NT2/D1 (cell line): ENCODE measurements around the gene C3orf49.

ENCODE experiments used
- SUZ12 ChIP-seq: IDR thresholded peaks from 2 replicates; pipeline ENCODE4 v1.6.1; 2011; ENCODE audit not compliant: insufficient read length, insufficient read depth; ENCODE audit errors: extremely low read depth
- YY1 ChIP-seq: IDR thresholded peaks from 2 replicates; pipeline ENCODE4 v1.6.1; 2011; ENCODE audit not compliant: insufficient read length, insufficient read depth
- ZNF274 ChIP-seq: IDR thresholded peaks from 2 replicates; pipeline ENCODE4 v1.6.1; 2011; ENCODE audit warnings: mild to moderate bottlenecking, low read depth, low read length

GRCh38 chr3:63870615-63871005 lies 51.5 kb downstream of the C3orf49 start:
- no peak for TF ChIP-seq YY1
- no peak for TF ChIP-seq ZNF274
- TF ChIP-seq SUZ12: no peak
